HepG2 (cell line): Measurements from ENCODE around the gene NECAP2. TPM values are rescaled to one million over a fixed set of nuclear protein-coding genes. Genes with fewer than 3 reads are reported as not detected.

Source experiments
- EZH2 ChIP-seq: conservative IDR thresholded peaks from 2 replicates; pipeline ENCODE4 v1.6.1; 2012; ENCODE audit warnings: mild to moderate bottlenecking, low read depth, low read length, moderate library complexity
- HNF4G ChIP-seq, 2 experiments: sonication (generic) in 1 of 2; formaldehyde crosslinking in 1 of 2; IDR thresholded peaks; 2 replicates each; pipeline versions ENCODE4 v1.4.0 to v1.6.1; 2011 to 2020; ENCODE audit warnings: borderline replicate concordance in 2 of 2, low read depth in 2 of 2, mild to moderate bottlenecking in 2 of 2, low read length in 1 of 2, missing genetic modification reagents in 1 of 2, moderate library complexity in 1 of 2
- JDP2 ChIP-seq: sonication (generic); formaldehyde crosslinking; IDR thresholded peaks from 2 replicates; pipeline ENCODE4 v1.8.1; 2022; ENCODE audit warnings: missing genetic modification reagents, borderline replicate concordance
- MED1 ChIP-seq: sonication (generic); formaldehyde crosslinking; IDR thresholded peaks from 2 replicates; pipeline ENCODE4 v1.4.0; 2020; ENCODE audit warnings: missing genetic modification reagents
- RXRA ChIP-seq: sonication (generic); formaldehyde crosslinking; IDR thresholded peaks from 2 replicates; pipeline ENCODE4 v1.5.1; 2020; ENCODE audit warnings: missing genetic modification reagents
- ZNF263 ChIP-seq: sonication (generic); formaldehyde crosslinking; IDR thresholded peaks from 2 replicates; pipeline ENCODE4 v1.4.0; 2020; ENCODE audit warnings: missing genetic modification reagents
- ZNF274 ChIP-seq: sonication (generic); formaldehyde crosslinking; IDR thresholded peaks from 2 replicates; pipeline ENCODE4 v1.5.1; 2020; ENCODE audit warnings: mild to moderate bottlenecking, missing genetic modification reagents
- ZNF446 ChIP-seq: sonication (generic); formaldehyde crosslinking; IDR thresholded peaks from 2 replicates; pipeline ENCODE4 v1.5.0; 2020; ENCODE audit warnings: mild to moderate bottlenecking, missing genetic modification reagents
- ZNF510 ChIP-seq: sonication (generic); formaldehyde crosslinking; IDR thresholded peaks from 2 replicates; pipeline ENCODE4 v1.4.0; 2020; ENCODE audit warnings: low read depth, mild to moderate bottlenecking, missing genetic modification reagents
- ZNF749 ChIP-seq: sonication (generic); formaldehyde crosslinking; IDR thresholded peaks from 2 replicates; pipeline ENCODE4 v1.8.0; 2022; ENCODE audit warnings: mild to moderate bottlenecking, missing genetic modification reagents, moderate library complexity, borderline replicate concordance
- polyA plus RNA-seq, 8 experiments: library from polyadenylated mRNA; depleted of rRNA in 3 of 8; stranded (reverse) in 7 of 8; unstranded in 1 of 8; fragments of >200 nt; fragmentation: Illumina TruSeq in 4 of 8; extraction: Trizol in 4 of 8; gene quantifications; 2 replicates each; pipeline versions ENCODE4 v1.2.1 to v1.2.3, GENCODE V29; 2011 to 2016; ENCODE audit warnings: low read depth in 4 of 8, missing spikeins in 1 of 8, mixed read lengths in 1 of 8; ENCODE audit not compliant: insufficient read depth in 1 of 8
- total RNA-seq, 5 experiments: library from RNA; depleted of rRNA; stranded (reverse); fragments of >200 nt; fragmentation: Illumina TruSeq; extraction: Trizol; gene quantifications; 2 replicates each; pipeline ENCODE4 v1.2.3, GENCODE V29; 2016; ENCODE audit warnings: low read depth in 1 of 5
- TF ChIP-seq, protein P1 (sequence below): sonication (generic); formaldehyde crosslinking; IDR thresholded peaks from 2 replicates; pipeline ENCODE4 v1.8.1; 2022; ENCODE audit warnings: low read depth, mild to moderate bottlenecking, missing genetic modification reagents
- TF ChIP-seq, protein P2 (sequence below): sonication (generic); formaldehyde crosslinking; IDR thresholded peaks from 2 replicates; pipeline ENCODE4 v1.5.1; 2020; ENCODE audit warnings: mild to moderate bottlenecking, missing genetic modification reagents, moderate library complexity
- TF ChIP-seq, protein P3 (sequence below), 2 experiments: sonication (generic) in 1 of 2; formaldehyde crosslinking in 1 of 2; IDR thresholded peaks; 2 replicates each; pipeline versions ENCODE4 v1.6.1 to v1.9.0; 2014 to 2022; ENCODE audit warnings: antibody characterized with exemption in 1 of 2, borderline replicate concordance in 1 of 2, inconsistent platforms in 1 of 2, low read depth in 1 of 2, missing genetic modification reagents in 1 of 2
- TF ChIP-seq, protein P4 (sequence below): IDR thresholded peaks from 2 replicates; pipeline ENCODE4 v1.6.1; 2018; ENCODE audit warnings: missing genetic modification reagents

Gene NECAP2
- total and polyA plus RNA-seq, 2 of the 13 experiments (the other 11 are each of a cell fraction or from before 2014, with no cell fraction given) = 38.5 to 52.3 TPM

DNA sequence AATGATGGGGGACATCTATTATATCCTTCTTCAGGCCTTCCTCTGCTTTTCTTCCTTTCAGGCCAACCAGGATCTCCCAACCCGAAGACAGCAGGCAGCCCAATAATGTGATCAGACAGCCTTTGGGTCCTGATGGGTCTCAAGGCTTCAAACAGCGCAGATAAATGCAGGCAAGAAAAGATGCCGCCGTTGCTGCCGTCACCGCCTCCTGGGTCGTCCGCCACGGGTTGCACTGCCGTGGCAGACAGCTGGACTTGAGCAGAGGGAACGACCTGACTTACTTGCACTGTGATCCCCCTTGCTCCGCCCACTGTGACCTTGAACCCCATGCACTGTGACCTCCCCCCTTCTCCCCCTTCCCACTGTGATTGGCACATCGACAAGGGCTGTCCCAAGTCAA lies 45.5 kb upstream of the NECAP2 start (continued):
- TF ChIP-seq, protein P1, sequence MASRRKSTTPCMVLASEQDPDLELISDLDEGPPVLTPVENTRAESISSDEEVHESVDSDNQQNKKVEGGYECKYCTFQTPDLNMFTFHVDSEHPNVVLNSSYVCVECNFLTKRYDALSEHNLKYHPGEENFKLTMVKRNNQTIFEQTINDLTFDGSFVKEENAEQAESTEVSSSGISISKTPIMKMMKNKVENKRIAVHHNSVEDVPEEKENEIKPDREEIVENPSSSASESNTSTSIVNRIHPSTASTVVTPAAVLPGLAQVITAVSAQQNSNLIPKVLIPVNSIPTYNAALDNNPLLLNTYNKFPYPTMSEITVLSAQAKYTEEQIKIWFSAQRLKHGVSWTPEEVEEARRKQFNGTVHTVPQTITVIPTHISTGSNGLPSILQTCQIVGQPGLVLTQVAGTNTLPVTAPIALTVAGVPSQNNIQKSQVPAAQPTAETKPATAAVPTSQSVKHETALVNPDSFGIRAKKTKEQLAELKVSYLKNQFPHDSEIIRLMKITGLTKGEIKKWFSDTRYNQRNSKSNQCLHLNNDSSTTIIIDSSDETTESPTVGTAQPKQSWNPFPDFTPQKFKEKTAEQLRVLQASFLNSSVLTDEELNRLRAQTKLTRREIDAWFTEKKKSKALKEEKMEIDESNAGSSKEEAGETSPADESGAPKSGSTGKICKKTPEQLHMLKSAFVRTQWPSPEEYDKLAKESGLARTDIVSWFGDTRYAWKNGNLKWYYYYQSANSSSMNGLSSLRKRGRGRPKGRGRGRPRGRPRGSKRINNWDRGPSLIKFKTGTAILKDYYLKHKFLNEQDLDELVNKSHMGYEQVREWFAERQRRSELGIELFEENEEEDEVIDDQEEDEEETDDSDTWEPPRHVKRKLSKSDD (CRISPR knock-in tag) = 0 out of 2 replicates have a peak, but pooled peaks have one; percentile 30
- TF ChIP-seq, protein P2, sequence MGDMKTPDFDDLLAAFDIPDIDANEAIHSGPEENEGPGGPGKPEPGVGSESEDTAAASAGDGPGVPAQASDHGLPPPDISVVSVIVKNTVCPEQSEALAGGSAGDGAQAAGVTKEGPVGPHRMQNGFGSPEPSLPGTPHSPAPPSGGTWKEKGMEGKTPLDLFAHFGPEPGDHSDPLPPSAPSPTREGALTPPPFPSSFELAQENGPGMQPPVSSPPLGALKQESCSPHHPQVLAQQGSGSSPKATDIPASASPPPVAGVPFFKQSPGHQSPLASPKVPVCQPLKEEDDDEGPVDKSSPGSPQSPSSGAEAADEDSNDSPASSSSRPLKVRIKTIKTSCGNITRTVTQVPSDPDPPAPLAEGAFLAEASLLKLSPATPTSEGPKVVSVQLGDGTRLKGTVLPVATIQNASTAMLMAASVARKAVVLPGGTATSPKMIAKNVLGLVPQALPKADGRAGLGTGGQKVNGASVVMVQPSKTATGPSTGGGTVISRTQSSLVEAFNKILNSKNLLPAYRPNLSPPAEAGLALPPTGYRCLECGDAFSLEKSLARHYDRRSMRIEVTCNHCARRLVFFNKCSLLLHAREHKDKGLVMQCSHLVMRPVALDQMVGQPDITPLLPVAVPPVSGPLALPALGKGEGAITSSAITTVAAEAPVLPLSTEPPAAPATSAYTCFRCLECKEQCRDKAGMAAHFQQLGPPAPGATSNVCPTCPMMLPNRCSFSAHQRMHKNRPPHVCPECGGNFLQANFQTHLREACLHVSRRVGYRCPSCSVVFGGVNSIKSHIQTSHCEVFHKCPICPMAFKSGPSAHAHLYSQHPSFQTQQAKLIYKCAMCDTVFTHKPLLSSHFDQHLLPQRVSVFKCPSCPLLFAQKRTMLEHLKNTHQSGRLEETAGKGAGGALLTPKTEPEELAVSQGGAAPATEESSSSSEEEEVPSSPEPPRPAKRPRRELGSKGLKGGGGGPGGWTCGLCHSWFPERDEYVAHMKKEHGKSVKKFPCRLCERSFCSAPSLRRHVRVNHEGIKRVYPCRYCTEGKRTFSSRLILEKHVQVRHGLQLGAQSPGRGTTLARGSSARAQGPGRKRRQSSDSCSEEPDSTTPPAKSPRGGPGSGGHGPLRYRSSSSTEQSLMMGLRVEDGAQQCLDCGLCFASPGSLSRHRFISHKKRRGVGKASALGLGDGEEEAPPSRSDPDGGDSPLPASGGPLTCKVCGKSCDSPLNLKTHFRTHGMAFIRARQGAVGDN (CRISPR knock-in tag) = 0 out of 2 replicates have a peak, but pooled peaks have one; percentile 14
- TF ChIP-seq ZNF263 (CRISPR knock-in tag) (no peak), ZNF510 (CRISPR knock-in tag) (no peak), HNF4G (IDR thresholded peaks at IDR 0.05; ENCODE audit: borderline replicate concordance, low read depth, low read length) (0 out of 2 replicates have a peak, but pooled peaks have one; percentile 20), HNF4G (CRISPR knock-in tag; IDR thresholded peaks at IDR 0.05; ENCODE audit: borderline replicate concordance, low read depth) (no peak), RXRA (CRISPR knock-in tag) (peak; percentile 30; the same call in 1 of the 2 replicates), ZNF446 (CRISPR knock-in tag) (no peak), EZH2 (no peak), ZNF749 (CRISPR knock-in tag) (no peak), MED1 (CRISPR knock-in tag) (no peak), ZNF274 (no peak), JDP2 (no peak)
- TF ChIP-seq, protein P3, sequence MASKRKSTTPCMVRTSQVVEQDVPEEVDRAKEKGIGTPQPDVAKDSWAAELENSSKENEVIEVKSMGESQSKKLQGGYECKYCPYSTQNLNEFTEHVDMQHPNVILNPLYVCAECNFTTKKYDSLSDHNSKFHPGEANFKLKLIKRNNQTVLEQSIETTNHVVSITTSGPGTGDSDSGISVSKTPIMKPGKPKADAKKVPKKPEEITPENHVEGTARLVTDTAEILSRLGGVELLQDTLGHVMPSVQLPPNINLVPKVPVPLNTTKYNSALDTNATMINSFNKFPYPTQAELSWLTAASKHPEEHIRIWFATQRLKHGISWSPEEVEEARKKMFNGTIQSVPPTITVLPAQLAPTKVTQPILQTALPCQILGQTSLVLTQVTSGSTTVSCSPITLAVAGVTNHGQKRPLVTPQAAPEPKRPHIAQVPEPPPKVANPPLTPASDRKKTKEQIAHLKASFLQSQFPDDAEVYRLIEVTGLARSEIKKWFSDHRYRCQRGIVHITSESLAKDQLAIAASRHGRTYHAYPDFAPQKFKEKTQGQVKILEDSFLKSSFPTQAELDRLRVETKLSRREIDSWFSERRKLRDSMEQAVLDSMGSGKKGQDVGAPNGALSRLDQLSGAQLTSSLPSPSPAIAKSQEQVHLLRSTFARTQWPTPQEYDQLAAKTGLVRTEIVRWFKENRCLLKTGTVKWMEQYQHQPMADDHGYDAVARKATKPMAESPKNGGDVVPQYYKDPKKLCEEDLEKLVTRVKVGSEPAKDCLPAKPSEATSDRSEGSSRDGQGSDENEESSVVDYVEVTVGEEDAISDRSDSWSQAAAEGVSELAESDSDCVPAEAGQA (IDR thresholded peaks at IDR 0.05; ENCODE audit: low read depth) = no peak
- TF ChIP-seq, protein P3 (CRISPR knock-in tag; IDR thresholded peaks at IDR 0.05; ENCODE audit: borderline replicate concordance) = no peak
- TF ChIP-seq, protein P4, sequence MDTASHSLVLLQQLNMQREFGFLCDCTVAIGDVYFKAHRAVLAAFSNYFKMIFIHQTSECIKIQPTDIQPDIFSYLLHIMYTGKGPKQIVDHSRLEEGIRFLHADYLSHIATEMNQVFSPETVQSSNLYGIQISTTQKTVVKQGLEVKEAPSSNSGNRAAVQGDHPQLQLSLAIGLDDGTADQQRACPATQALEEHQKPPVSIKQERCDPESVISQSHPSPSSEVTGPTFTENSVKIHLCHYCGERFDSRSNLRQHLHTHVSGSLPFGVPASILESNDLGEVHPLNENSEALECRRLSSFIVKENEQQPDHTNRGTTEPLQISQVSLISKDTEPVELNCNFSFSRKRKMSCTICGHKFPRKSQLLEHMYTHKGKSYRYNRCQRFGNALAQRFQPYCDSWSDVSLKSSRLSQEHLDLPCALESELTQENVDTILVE (CRISPR knock-in tag) = no peak
